ENCODE results near the gene IL1RL2.

Gene IL1RL2

DNA sequence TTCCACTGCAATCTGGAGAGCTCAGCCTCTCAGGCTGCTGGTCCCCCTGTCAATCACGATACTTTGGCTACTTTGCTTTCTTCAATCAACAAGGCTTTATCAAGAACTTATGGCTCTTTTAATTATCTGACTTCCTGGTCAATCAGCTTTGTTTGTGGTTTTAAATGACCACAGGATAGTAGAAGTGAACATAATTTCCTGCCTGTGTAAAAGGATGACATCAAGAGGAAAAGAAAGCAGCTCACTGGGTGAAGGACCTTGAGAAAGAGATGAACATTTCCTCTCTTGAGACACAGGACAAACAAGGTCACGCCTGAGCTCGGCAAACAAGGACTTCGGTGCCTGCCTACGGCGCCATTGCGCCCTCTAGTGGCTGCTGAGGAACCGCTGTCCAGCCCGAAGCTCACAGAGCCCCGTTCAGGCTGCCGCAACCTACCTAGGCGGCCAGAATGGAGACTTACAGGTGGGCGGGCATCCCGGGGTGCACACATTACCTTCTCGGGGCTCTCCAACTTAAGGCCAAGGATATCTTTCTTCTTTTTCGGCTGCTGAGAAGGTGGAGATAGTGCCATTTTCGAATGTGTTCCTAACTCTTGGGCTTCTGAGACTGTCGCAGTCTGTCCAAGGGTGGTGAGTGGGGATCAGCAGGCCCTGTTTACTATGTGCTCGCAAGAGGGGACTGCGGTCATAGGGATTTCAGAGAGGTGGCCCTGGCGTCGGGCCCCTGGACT, 54.0 kb downstream of the IL1RL2 start:
- peak; percentile 46 to 74 (median 61) for DNase-seq

DNA sequence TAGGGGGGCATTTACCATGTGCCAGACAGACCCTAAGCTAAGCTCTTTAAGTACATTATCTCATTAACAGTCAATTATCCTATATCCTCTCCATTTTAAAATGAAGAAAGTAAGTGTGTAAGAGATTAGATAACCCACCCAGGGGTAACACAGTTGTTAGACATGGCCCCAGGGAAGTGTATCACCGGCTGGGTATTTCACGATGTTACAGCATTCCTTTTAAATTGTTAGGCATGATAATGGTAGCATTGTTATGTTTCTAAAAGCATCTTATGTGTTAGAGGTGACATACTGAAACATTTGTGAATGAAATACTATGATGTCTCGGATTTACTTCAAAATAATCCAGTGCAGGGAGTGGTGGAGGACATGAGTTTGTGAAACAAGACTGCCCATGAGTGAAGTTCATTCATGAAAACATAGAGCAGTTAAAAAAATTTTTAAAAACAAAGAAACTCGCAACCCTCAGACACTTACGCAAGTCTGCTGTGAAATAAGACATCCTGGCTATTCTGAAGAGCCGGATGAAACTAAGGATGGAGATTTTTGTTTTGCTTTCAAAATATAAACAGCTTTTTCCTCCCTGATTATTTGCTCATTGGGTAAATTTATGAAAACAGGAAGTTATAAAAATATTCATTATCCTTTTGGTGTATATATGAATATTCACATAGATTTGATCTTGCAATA, 54.9 kb downstream of the IL1RL2 start:
- DNase-seq: no peak

DNA sequence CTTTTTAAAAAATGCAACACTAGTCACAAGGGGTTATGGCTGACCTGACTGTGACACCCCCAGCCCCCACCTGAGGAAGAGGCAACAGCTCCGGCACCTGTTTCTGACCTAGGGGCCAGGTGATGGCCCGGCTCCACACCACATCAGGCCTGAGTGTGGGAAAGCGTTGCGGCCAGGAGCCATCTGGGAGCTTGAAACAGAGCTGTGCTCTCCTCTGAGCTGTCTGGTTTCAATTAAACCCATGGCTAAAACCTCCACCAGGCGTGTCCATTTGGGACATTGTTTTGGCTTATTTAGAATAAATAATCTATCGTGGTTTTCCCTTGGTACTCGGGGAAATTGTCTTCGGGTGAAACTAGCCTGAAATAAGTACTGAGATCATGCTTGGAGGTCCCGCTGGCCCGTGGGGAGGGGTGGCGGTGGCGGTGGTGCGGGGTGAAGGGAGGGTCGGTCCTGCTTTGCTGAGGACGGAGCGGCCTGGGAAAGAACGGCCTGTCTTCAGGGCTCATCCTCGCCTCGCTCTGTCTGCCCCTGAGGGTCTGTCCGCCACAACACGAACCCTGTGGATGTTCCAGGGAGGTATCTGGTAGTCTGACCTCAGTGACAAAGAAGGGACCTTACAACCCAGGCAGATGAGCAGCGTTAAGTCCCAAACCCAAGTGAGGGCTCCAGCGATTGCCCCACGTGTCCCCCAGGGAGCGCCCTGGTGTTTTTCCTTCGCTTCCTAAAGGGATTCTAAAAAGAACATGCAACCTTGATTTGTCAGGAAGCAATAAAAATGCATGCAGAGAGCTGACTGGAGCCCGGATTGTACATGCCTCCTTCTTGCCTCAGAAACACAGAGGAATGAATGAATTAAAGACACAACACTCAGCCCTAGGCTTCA, 58.7 kb downstream of the IL1RL2 start:
- no peak for DNase-seq

DNA sequence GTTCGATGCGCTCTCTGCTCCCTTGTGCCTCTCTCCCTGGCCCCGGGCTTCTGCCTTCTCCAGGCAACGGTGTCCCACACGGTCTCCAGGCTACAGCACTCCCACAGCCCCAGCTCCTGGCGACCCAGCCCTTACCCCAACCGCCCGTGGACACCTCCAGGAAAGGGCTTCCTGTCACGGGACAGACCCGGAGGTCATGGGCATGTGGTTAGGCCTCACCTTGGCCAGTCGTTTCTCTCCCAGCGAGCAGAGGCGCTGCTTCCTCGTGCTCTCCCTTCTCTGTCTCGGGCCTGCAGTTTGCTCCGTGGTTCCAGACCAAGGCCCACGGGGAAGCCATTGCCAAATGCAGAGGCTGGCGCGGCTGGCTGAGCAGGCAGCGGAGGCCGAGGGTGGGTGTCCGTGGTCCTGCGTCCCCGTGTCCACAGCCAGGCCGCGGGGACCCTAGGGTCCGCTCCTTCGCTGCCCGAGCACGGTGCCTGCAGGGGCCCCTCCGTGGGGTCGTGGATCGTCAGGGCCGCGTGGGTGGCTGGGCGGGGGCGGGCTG, 63.5 kb downstream of the IL1RL2 start:
- DNase-seq: no peak

DNA sequence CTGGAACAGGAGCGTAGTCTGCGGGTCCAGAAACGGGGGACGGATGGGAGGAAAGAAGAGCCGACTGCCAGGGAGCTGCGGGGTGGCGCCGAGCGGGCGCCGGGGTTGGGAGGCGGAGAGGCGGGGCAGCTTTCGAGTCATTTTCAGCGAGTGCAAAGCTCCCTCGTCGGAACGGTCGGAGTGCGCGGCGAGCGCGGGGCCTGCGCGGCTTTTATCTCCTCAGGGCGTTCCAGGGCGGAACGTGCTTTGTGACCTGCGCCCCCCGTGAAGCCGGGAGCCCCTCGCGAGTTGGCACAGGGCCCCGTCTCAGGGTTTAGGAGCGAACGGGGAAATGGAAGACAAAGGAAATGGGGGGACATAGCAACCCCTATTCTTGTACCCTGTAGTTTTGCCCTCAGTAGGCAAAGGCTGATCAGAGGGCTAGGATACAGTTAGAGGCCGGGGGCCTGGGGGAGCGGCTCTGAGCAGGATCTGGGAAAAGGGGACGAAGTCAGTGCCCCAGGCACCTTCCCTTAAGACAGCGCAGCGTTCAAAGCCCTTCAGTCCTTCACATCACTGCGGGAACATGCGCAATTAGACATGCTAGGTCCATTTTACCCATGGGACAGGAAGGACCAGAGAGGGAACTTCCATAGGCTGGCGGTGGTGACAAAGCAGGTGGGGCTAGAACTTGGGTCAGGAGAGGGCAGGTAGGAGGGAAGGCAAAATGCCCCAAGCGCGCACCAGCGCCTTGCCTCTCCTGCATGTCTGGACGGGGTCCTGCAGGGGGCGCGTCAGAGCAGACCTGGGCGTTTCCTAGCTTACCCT, 64.4 kb downstream of the IL1RL2 start:
- no peak for DNase-seq

DNA sequence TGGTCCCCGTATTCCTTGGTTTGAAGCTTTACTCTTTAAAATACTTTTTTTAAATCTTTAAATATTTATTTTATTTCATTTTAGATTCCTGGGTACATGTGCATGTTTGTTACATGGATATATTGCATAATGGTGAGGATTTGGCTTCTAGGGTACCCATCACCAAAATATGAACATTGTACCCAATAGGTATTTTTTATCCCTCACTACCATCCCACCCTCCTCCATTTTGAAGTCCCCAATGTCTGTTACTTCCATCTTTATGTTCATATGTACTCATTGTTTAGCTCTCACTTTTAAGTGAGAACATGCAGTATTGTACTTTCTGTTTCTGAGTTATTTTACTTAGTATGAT, 65.0 kb downstream of the IL1RL2 start:
- DNase-seq: no peak

DNA sequence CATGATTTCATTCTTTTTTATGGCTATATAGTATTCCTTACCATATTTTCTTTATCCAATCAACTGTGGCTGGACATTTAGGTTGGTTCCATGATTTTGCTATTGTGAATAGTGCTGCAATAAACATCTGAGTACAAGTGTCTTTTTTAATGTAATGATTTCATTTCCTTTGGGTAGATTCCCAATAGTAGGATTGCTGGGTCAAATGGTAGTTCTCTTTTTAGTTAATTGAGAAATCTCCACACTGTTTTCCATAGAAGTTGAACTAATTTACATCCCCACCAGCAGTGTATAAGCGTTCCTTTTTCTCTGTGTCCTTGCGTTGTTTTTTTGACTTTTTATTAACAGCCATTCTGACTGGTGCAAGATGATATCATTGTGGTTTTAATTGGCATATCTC, 65.4 kb downstream of the IL1RL2 start:
- DNase-seq: no peak

DNA sequence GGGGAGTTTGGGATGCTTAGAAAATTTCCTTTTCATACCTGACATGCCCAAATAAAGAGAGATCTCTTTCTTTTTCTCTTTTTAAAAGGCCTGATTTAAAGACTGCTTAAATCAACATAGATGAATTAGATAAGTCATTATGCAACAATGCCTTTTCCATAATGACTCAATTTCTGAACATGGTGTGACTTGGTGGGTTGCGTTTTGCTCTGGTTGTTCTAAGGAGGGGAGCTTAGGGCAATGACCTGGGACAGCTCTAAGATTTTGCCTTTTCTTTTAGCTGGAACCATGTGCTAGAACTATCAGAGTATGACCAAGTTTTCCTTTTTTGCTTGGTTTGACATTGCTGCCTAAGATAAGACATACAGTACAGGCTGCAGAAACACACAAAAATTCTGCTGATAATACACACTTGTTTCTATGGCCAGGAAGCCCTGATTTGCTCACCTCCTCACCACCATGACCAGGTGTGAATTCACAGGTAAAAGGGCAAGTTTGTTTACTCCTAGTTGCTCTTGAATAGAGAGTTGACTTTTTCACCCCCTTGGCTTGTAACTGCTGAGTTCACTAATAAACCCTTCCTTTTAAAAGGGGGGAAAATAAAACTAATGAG, 66.4 kb downstream of the IL1RL2 start:
- DNase-seq: no peak

DNA sequence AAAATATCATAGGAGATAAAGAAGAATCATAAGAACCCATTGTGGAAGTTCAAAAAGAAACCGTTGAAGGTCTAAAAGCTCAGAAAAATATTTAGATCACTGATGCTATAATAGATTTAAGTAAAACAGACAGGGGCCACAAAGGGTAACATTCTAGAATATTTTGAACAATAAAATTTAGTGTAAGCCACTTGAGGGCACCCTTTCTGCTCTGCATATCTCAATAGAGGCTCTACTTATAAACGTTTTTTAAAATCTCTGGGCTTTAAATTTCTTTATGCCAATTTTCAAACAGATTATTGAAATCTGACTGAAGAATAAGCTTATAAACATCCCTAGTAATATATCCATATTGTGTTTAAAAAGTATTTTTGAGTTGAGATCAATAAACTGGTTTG, 66.9 kb downstream of the IL1RL2 start:
- DNase-seq: no peak

DNA sequence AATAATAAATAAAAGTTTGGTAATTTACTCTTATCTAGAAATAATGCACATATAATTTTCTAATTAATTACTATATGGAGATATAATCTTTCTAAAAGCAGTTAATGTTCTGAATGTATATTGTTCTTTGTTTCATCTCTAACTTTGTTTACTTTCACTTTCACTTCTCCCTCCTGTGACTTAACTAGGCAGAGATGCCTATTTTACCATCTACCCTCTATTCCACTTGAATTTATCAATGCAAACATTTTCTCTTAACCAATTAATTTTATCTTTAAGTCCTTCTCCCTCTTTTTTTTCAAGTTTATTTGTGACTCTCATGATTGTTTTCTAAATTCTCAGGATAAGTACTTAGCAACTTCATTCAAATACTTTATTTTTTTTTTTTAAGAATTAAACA, 69.5 kb downstream of the IL1RL2 start:
- no peak for DNase-seq

DNA sequence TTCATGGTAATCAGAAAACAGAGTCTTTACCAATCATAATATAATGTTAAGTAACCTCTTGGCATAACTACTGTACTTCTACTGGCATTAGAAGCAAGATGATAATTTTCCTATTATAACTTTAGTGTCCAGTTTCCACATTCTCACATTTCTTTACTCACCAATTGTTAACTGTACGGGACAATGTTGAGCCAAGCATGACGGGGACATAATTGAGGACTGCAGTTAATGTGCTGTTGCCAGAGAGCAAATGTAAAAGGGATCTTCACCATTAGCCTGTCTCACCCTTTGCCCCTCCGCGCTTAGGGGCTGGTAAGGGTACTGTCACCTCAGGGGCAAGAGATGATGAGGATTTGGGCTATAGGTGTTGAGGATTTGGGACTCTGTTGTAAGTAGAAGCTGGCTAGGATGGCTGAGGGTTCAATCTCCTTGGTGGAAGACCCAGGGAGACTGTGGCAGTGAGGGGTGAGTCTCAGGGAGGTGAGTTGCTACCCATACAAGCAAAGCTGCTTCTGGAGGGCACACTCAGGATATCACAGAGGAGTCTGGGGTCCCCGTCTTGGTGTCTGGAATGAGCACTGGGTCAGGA, 70.1 kb downstream of the IL1RL2 start:
- DNase-seq: no peak

DNA sequence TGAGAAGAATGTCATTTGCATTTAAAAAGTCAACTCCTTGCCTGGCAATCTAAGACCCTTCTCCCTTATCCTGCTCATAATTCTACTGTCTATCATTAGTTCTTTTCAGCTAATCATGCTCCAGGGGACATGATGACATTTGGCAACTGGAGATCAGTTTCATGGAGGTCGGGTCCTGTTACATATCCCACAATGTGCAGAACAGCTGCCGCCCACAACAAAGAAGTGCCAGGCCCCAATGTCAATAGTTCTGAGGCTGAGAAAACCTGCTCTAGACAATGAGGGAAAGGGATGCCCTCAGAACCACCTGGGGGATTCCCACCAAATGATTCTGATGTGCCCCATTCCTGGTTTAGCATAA, 71.2 kb downstream of the IL1RL2 start:
- no peak for DNase-seq

DNA sequence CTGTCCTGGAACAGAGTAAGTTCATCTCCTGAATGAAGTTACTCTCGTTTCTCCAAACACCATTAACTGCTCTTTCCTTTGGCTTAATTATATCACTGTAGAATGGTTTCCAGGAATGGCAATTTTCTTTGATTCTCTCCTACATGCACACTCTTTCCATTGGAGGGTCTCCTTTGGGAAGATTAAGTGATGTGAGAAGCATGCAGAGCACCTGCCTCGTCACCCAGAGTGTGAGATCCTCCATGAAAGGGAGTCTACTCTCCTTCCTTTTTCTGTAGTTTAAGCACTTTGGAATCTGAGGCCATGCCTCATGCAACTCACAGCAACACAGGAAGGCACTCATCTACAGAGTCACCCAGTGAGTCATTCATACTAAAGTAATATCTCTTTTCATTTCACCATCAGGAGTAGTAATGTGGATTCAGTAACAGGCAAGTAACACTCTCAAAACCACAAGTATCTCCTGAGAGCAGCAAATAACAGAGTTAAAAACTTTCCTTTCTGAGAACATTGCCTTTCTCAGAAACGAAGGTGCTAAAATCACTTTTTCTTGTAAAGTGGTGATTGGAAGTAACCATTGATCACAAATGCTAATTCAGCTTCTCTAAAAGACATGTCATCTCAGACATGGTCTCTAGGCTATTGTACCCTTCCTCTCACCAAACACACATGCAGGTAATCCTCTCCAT, 71.7 kb downstream of the IL1RL2 start:
- no peak for DNase-seq

DNA sequence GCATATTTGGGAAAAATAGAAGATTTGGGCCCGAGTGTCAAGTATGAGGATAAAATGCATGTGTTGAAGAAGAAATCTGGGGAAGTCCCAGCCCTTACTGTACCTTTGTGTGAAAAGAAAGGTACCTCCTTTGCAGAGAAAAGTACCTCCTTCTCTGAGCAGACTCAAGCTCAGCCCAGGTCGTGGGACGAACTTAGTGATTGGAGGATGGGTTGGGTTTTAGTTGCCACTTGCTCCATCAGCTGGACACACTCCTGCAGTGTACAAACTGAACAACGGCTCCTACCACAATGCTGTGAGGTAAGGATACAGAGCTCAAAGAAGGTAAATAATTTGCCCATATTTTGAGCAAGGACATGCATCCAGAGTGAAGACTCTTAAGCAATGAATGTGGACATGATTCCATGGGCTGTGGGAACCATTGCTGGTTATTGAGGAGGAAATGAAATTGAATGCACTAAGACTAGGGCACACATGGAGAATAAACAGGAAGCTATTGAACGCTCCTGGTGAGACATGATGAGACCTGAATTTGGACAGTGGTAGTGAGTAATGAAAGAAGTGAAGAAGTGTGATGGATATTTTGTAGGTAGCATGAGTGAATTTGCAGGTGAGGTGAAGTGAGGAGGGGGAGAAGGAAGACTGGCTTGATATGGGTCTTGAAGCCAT, 74.8 kb downstream of the IL1RL2 start:
- DNase-seq: no peak

DNA sequence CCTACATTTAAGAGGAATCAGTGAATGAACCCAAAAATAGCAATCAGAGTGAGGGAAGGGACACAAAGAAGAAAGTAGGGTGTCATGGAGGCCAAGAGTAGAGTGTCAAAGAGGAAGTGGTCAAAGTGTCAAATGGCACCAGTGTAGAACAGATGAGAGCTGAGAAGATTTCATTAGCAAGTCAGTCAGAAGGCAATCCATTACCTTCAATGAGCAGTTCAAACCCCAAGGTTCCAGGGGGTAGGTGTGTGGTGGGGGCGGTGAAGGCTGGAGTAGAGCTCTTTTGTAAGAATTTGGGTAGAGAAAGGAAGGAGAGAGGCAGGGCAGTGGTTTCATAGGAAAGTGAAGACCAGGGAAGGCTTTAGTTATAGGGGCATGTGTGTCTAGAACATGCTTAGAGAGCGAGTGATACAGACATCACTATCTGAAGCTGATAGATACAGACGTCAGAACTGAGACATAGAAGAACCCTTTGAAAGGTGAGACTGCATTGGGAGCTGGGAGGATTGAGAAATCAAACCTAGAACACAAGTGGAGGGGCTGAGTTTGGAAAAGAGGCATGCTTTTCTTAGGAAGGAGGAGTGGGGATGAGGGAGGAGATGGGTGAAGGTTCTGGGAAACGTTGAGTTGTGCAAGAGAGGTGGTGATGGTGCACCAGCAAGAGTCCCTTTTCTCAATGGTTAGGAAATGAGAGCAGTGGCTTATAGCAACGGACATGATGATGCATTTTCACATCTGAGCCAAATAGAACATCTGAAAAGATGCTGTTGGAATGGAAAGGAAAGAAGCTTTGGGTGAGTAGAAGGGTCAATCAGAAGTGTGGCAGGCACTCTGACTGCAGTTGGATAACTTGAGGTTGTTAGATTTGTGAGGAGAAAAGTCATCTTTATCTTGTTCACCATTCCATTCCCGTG, 75.7 kb downstream of the IL1RL2 start:
- no peak for DNase-seq

DNA sequence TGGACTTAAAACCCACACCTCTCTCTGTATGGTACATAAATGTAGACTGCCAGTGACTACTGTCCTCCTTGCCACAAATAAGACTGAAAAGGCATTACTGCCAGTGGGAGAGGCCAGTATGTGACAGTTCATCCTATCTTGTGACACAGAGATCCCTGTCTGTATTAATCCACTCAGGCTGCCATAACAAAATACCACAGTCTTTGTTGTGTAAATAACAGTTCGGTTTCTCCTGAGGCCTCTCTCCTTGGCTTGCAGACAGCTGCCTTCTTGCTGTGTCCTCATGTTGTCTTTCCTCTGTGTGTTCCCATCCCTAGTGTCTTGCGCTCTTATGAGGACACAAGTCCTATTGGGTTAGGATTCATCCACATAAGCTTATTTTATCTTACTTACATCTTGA, 78.1 kb downstream of the IL1RL2 start:
- no peak for DNase-seq

DNA sequence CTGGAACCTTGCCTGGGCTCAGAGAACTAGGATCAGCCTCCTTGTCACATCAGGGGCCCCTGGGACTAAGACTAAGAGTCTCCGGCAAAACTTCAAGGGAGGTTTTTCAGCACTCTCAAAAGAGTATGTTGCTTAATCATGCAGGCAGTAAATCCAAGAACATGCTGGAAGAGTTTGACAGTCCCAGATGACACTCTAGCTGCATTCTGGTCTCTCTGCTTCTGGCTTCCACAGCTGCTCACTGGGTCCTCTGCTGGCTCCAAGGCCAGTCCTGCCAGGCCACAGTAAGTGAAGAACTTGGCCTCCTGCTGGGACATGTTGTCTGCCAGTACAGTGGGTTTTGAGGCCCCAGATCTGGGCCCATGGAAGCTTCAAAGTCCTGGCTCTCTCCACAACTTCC, 79.4 kb downstream of the IL1RL2 start:
- DNase-seq: no peak

DNA sequence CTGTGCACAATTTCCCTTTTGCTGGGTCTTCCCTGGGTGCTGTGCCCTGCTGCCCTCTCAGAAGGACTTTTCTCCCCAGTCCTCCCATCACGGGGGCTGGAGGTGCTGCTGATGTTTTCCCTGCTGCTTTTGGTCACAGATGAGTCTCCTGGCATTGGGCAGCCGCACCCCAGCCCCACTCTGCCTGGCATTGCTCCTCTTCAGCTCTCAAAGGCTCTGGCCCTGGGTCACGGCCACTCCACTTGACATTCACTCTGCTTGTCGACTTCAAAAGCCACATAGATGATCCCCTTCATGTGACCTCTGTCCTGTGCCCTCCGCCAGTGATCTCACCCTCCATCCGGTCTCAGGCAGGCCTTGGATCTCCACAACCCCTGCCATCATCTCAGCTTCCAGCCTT, 81.0 kb downstream of the IL1RL2 start:
- DNase-seq: no peak

DNA sequence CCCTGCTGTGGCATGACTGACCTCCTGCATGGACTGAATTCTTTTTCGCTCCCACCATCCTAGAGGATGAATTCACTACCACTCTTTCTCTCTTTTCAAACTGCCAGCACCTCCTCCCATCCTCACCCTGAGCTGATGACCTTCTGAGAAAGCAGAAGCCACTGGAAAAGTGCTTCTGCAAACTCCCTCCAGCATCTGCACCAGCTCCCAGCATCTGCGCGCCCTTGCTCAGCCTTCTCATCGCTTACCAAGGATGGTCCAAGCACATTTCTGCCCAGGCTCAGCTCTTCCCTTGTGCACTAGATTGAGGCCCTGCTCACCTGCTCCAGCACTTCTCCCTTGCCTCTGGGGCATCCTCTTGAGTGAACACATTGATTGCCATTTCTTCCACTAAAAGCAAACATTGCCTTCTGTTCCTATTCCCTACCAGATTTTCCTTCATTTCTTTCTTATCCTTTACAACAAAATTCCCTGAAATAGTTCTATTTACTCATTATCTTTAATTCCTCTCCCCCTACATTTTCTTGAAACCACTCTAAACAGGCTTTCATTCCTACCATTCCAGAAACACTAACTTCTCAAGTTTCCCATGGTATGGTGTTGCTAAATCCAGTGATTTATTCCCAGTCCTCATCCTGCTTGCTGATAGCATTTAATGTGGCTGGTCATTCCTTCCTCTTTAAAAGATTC, 81.8 kb downstream of the IL1RL2 start:
- DNase-seq: no peak

All from NCI-H1417 (cell line).